Astrocyte of the cerebellum (primary cell): ENCODE results near the gene SHISA5.

Source experiments
- DNase-seq: peaks from one replicate; pipeline ENCODE4 v3.0.0-alpha.2; 2011; ENCODE audit warnings: low read depth
- H3K4me3 ChIP-seq: 2 replicates; pipeline ENCODE4 v1.5.1; 2011; ENCODE audit warnings: mild to moderate bottlenecking, low read depth, low read length, moderate library complexity
- CTCF ChIP-seq: IDR thresholded peaks from 2 replicates; pipeline ENCODE4 v1.5.1; 2012; ENCODE audit warnings: low read length, low read depth, moderate library complexity, mild to moderate bottlenecking; ENCODE audit errors: missing control alignments
- in situ Hi-C: cut with HindIII; loops from 2 replicates; pipeline ENCODE4 v1.10.0; 2017; ENCODE audit warnings: low sequenced_read_pairs

Gene SHISA5

GRCh38 chr3:48419597-48419996 lies 84.4 kb downstream of the SHISA5 start:
- no peak overlapping the region for H3K4me3 ChIP-seq
- no peak for TF ChIP-seq CTCF
- in situ Hi-C loops, result no loop called here
- no peak for DNase-seq

DNA sequence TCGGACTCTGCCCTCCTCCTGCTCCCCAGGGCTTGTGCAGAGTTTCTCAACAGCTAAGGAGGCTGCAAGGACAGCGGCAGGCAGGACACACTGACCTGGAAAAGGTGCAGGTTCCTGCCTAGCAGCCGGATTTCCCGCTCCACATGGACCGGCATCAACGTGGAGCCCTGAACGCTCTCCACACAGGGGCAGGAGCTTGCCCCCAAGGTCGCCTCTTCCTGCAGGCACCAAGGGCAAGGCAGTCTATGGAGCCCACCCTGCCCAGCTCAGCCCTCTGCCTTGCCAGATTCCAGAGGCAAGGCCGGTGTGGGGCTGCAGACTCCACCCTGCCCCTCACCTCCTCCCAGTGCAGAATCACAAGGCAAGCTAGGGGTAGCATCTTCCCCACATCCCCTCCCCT lies 84.8 kb downstream of the SHISA5 start:
- no peak overlapping the region for H3K4me3 ChIP-seq
- TF ChIP-seq CTCF, result no peak
- in situ Hi-C loops, result no loop called here
- no peak for DNase-seq

GRCh38 chr3:48418651-48419050 lies 85.3 kb downstream of the SHISA5 start:
- H3K4me3 ChIP-seq, result no peak overlapping the region
- in situ Hi-C loops, result no loop called here
- TF ChIP-seq CTCF, result no peak
- no peak for DNase-seq

GRCh38 chr3:48418140-48418539 lies 85.8 kb downstream of the SHISA5 start:
- H3K4me3 ChIP-seq, result no peak overlapping the region
- DNase-seq, result no peak
- in situ Hi-C loops, result no loop called here
- TF ChIP-seq CTCF, result no peak
